Measurements from ENCODE around the gene ATXN7L3B. TPM values are rescaled to one million over a fixed set of nuclear protein-coding genes. Genes with fewer than 3 reads are reported as not detected.

Gene ATXN7L3B
- total and polyA plus RNA-seq, 7 donors: 13.2 to 21.0 (median 16.9) TPM

DNA sequence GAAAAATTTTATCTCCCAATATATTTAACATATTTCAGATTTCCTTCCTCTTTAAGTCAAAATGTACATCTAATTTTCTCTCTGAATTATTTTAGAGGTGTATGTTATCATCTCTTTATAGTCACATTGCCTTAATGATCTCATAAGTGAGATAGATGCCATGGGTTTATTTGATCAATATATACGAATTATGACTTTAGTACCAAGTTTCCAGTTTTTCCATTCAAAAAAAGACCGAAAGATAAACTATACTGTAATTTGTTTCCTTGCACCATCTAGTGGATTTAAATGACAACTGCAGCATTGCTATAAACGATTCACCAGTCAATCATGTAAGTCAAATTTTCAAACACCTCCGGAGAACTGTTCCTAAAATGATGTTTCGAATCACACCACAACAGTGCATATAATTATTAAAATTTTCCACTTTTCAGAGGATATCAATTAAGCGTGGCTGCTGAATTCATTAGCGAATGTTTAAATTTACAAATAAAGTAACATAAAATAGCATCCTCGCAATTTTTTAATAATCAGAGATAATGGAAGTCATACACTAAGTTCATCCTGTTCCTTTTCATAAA, 419 bp upstream of the ATXN7L3B start:
- TF ChIP-seq, protein P1, sequence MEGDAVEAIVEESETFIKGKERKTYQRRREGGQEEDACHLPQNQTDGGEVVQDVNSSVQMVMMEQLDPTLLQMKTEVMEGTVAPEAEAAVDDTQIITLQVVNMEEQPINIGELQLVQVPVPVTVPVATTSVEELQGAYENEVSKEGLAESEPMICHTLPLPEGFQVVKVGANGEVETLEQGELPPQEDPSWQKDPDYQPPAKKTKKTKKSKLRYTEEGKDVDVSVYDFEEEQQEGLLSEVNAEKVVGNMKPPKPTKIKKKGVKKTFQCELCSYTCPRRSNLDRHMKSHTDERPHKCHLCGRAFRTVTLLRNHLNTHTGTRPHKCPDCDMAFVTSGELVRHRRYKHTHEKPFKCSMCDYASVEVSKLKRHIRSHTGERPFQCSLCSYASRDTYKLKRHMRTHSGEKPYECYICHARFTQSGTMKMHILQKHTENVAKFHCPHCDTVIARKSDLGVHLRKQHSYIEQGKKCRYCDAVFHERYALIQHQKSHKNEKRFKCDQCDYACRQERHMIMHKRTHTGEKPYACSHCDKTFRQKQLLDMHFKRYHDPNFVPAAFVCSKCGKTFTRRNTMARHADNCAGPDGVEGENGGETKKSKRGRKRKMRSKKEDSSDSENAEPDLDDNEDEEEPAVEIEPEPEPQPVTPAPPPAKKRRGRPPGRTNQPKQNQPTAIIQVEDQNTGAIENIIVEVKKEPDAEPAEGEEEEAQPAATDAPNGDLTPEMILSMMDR (IDR thresholded peaks at IDR 0.05): peak; percentile 16 to 71 (median 54)
- TF ChIP-seq POLR2A (IDR thresholded peaks at IDR 0.05): no peak
- WGBS, 2 donors: 0 to 1% methylated on average over 8 of the region's 8 CpGs
- intact Hi-C loops (cut with DNase I): no loop called here
- no peaks in the 10 kb centered on the region for H3K9me3 ChIP-seq
- H3K4me3 ChIP-seq: peak overlapping the region; percentile 67 to 89 (median 78)
- H3K4me1 ChIP-seq: peaks cover 0 to 44% (median 37%) of the 10 kb centered on the region in 4 donors
- peaks cover 0 to 3% (median 0%) of the 10 kb centered on the region in 3 donors for H3K27me3 ChIP-seq
- no peak for DNase-seq
- H3K27ac ChIP-seq: peak overlapping the region; percentile 91 to 94 (median 92)
- H3K36me3 ChIP-seq: no peaks in the 10 kb centered on the region

DNA sequence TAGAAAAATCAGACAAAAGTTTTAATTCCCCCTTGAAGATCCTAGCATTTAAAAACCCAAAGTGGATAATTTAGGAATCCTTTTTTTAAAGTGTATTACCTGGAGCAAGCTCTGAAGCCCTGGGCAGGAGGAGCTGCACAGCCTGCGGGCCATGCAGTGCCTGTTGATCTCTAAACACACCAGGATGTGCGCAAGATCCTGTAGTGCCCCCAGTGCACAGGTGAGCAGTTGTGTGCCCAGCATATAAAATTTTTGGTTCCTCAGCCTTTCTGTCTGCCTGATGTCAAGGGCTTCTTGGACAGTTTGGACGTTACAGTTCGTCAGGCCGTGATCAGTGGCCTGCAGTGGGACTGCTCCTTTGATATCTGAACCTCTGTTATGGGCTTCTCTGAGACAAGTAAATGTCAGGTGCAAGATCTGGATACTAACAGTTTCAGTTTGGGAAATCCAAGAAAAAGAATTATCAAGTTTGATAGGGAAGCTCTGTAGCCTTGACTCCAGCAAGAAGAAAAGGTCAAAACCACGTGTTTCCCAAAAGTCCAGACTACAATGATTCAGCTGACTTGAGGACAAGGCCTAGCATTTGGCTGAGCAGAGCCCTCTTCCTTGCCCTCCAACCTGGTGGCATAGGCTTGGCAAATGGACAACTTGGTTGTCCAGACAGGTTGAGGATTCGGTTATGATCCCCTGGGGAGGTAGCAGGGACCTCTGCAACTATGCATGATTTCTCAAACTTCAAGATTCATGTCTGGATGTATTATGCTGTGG, 1.0 kb downstream of the ATXN7L3B start:
- peaks cover 0 to 45% (median 37%) of the 10 kb centered on the region in 4 donors for H3K4me1 ChIP-seq
- TF ChIP-seq, protein P1 (IDR thresholded peaks at IDR 0.05): no peak
- TF ChIP-seq POLR2AphosphoS5 (IDR thresholded peaks at IDR 0.05): no peak
- no peak for TF ChIP-seq POLR2A (IDR thresholded peaks at IDR 0.05)
- TF ChIP-seq EP300 (IDR thresholded peaks at IDR 0.05): no peak
- no peaks in the 10 kb centered on the region for H3K27me3 ChIP-seq
- WGBS, 2 donors: 10 to 23% methylated on average over 7 of the region's 7 CpGs
- H3K9me3 ChIP-seq: no peaks in the 10 kb centered on the region
- DNase-seq: no peak
- no peaks in the 10 kb centered on the region for H3K36me3 ChIP-seq
- intact Hi-C loops (cut with DNase I): no loop called here
- peak overlapping the region; percentile 91 to 94 (median 92) for H3K27ac ChIP-seq
- peak overlapping the region; percentile 67 to 89 (median 78) for H3K4me3 ChIP-seq

DNA sequence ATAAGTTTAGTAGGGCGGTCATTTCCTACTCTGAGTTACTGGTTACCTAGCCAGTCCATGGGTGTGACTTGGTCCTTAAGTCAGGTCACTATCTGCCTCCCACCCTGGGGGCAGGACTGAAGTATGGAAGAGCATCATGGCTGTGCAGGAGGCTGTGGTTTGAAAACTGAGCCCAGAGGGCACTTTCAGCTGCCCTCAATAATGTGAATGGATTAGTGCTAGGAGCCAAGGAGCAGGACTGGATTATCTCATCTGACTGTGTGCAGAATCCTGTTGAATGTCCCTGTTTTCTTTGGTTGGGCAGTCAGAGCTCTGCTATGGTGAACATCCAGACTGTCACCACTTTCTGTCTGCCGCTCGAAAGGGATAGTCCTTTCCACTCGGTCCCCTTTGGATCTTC, 1.6 kb downstream of the ATXN7L3B start:
- Histone ChIP-seq H3K36me3 (no peaks in the 10 kb centered on the region), H3K27me3 (no peaks in the 10 kb centered on the region), H3K27ac (peak overlapping the region in 3 of 4 donors; percentile 91 to 94 (median 93)), H3K4me1 (peaks cover 0 to 45% (median 37%) of the 10 kb centered on the region in 4 donors), H3K4me3 (peak overlapping the region; percentile 67 to 89 (median 78)), H3K9me3 (no peaks in the 10 kb centered on the region)
- WGBS, 2 donors: 37 to 67% methylated on average over 4 of the region's 4 CpGs
- TF ChIP-seq, protein P1 (IDR thresholded peaks at IDR 0.05): no peak
- TF ChIP-seq EP300 (IDR thresholded peaks at IDR 0.05) (no peak), POLR2AphosphoS5 (IDR thresholded peaks at IDR 0.05) (no peak), POLR2A (IDR thresholded peaks at IDR 0.05) (no peak)
- intact Hi-C loops (cut with DNase I): no loop called here
- no peak for DNase-seq

DNA sequence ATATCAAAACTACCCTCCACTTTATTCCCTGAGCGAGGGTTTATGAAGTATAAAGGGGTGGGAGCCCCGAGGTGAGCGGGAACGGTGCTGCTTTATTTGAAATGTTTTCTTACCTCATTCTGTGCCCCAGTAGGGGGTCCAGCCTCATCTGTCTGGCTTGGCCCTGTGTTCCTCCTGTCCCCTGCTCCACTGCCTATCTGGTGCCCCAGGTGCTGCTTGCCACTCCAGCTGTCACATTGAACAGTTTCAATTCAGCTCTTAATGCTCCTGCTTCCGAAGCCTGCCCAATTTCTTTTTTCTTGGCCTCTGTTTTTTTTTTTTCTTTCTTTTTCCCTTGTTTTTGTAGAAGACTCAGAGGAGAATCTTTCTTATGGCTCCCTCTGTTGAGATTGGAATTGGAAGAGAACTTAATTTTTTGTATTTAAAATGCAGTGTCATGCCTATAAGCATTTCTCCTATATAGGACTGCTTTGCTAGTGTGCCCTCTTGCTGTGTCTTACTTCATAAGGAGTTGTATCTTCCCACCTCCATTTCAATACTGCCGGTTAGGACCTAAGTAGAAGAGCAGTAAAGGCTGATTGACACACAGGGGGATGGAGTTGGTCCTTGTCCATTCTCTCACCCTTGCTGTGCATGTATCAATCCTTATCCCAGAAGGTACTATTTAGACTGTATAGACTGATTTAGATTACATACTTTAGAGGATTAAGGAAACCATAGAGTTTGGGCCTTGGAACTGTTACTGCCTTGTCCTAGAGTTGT, 2.3 kb downstream of the ATXN7L3B start:
- Histone ChIP-seq H3K9me3 (no peaks in the 10 kb centered on the region), H3K4me1 (peaks cover 0 to 45% (median 37%) of the 10 kb centered on the region in 4 donors), H3K4me3 (peak overlapping the region; percentile 67 to 89 (median 78)), H3K27me3 (no peaks in the 10 kb centered on the region), H3K27ac (peak overlapping the region in 3 of 4 donors; percentile 91 to 94 (median 93)), H3K36me3 (no peaks in the 10 kb centered on the region)
- TF ChIP-seq, protein P1 (IDR thresholded peaks at IDR 0.05): no peak
- TF ChIP-seq EP300 (IDR thresholded peaks at IDR 0.05) (no peak), POLR2AphosphoS5 (IDR thresholded peaks at IDR 0.05) (no peak), POLR2A (IDR thresholded peaks at IDR 0.05) (no peak)
- no peak for DNase-seq
- WGBS, 2 donors: 32 to 58% methylated on average over 6 of the region's 6 CpGs
- intact Hi-C loops (cut with DNase I): no loop called here
